NCI-H128 (cell line): ENCODE data around the gene DEFB128.

Source experiments
- DNase-seq: peaks from one replicate; lab custom pipeline; 2025; ENCODE audit not compliant: unreplicated experiment; lab: John Stamatoyannopoulos, UW

Gene DEFB128

DNA sequence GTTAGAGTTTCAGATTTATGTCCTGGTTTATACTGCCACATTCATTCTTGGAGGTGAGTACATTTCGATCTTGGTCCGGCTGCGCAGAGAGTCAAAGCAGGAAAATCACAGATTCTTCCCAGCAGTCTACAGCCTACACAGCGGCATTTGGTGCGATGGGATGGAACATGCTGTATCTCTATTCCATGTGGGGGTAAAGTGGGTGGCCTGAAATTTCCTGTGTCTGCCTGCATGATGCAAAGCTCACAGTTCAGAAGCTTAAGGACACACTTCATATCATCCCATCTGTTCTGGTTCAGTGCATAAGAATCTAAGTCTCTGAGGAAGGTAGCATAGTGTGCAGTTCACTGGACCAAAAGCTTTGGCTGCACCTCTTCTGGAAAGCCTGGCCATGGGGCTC lies 32.4 kb downstream of the DEFB128 start, which contains the start of gene DEFB127:
DEFB127 (plus strand) TSS at position 301 of the 400 bp plus-strand sequence; CDS start at position 392, 91 bp downstream.
- DNase-seq = no peak

GRCh38 chr20:152131-152530 lies 37.4 kb downstream of the DEFB128 start:
- DNase-seq = no peak

DNA sequence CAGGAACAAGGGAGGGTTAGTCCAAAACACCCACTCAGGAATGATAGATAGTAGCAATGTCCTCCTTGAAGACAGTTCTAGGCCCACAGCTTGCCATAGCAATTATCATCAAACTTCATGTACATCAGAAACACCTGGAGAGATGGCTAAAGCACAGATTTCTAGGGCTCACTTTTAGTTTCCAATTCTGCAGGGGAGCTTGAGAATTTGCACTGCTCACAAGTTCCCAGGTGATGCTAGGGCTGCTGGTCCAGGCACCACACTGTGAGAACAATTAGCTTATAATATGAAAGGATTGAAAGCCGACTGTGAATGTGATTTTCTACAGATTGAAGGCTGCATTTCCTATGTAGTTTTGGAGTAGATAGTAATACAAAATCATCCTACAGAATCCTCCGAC lies 43.6 kb downstream of the DEFB128 start:
- no peak for DNase-seq

DNA sequence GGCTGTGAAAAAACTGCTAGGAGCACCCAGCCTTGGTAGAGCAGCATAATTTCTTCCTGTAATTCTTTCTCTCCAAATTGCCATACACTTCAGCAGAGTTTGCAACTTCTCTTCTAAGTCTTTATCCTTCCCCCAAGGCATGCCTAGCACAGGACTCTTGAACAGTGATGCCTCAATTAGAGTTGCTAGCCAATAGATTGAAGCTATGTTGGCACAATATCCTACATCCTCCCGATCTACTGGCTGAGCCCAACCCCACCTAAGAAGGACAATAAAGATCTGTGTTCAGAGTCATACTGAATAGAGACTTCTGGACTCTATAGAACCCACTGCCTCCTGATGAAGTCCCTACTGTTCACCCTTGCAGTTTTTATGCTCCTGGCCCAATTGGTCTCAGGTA lies 47.2 kb downstream of the DEFB128 start, which contains the start of gene DEFB126:
DEFB126 (plus strand) TSS at position 301 of the 400 bp plus-strand sequence; CDS start at position 340, 39 bp downstream.
- DNase-seq = no peak
